Measurements from ENCODE around the gene PKIG. TPM values are rescaled to one million over a fixed set of nuclear protein-coding genes. Genes with fewer than 3 reads are reported as not detected.

The PKIG gene
- total and polyA plus RNA-seq, 10 of the 15 experiments (the other 5 are each of a cell fraction or from before 2014, with no cell fraction given), result 5.7 to 82.3 (median 39.7) TPM

- TF ChIP-seq, protein P1, sequence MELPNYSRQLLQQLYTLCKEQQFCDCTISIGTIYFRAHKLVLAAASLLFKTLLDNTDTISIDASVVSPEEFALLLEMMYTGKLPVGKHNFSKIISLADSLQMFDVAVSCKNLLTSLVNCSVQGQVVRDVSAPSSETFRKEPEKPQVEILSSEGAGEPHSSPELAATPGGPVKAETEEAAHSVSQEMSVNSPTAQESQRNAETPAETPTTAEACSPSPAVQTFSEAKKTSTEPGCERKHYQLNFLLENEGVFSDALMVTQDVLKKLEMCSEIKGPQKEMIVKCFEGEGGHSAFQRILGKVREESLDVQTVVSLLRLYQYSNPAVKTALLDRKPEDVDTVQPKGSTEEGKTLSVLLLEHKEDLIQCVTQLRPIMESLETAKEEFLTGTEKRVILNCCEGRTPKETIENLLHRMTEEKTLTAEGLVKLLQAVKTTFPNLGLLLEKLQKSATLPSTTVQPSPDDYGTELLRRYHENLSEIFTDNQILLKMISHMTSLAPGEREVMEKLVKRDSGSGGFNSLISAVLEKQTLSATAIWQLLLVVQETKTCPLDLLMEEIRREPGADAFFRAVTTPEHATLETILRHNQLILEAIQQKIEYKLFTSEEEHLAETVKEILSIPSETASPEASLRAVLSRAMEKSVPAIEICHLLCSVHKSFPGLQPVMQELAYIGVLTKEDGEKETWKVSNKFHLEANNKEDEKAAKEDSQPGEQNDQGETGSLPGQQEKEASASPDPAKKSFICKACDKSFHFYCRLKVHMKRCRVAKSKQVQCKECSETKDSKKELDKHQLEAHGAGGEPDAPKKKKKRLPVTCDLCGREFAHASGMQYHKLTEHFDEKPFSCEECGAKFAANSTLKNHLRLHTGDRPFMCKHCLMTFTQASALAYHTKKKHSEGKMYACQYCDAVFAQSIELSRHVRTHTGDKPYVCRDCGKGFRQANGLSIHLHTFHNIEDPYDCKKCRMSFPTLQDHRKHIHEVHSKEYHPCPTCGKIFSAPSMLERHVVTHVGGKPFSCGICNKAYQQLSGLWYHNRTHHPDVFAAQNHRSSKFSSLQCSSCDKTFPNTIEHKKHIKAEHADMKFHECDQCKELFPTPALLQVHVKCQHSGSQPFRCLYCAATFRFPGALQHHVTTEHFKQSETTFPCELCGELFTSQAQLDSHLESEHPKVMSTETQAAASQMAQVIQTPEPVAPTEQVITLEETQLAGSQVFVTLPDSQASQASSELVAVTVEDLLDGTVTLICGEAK (IDR thresholded peaks at IDR 0.05; ENCODE audit: borderline replicate concordance), result no peak
- TF ChIP-seq CREM (IDR thresholded peaks at IDR 0.05; ENCODE audit: low read depth) (peak; percentile 47), MTA2 (IDR thresholded peaks at IDR 0.05; ENCODE audit: low read depth) (peak; percentile 52), POU2F2 (IDR thresholded peaks at IDR 0.05; ENCODE audit: borderline replicate concordance, low read depth, low read length) (peak; percentile 40; the same call in 1 of the 3 replicates), SUZ12 (IDR thresholded peaks at IDR 0.05; ENCODE audit: unreplicated experiment) (no peak), FOXK2 (IDR thresholded peaks at IDR 0.05) (no peak), BMI1 (IDR thresholded peaks at IDR 0.05; ENCODE audit: borderline replicate concordance) (no peak), ASH2L (IDR thresholded peaks at IDR 0.05; ENCODE audit: borderline replicate concordance, low read depth) (no peak), SMAD1 (IDR thresholded peaks at IDR 0.05; ENCODE audit: low read depth, partially characterized antibody) (no peak), IRF4 (IDR thresholded peaks at IDR 0.05; ENCODE audit: low read depth, low read length) (no peak; the same call in 1 of the 2 replicates), ATF7 (IDR thresholded peaks at IDR 0.05; ENCODE audit: low read depth) (no peak), PRDM15 (CRISPR knock-in tag; IDR thresholded peaks at IDR 0.05) (no peak), TCF12 (IDR thresholded peaks at IDR 0.05; ENCODE audit: low read depth, low read length) (peak; percentile 99), TAF1 (IDR thresholded peaks at IDR 0.05; ENCODE audit: borderline replicate concordance, low read depth, low read length) (no peak), IKZF1 (conservative IDR thresholded peaks at IDR 0.05) (peak; percentile 92)
- TF ChIP-seq, protein P2, sequence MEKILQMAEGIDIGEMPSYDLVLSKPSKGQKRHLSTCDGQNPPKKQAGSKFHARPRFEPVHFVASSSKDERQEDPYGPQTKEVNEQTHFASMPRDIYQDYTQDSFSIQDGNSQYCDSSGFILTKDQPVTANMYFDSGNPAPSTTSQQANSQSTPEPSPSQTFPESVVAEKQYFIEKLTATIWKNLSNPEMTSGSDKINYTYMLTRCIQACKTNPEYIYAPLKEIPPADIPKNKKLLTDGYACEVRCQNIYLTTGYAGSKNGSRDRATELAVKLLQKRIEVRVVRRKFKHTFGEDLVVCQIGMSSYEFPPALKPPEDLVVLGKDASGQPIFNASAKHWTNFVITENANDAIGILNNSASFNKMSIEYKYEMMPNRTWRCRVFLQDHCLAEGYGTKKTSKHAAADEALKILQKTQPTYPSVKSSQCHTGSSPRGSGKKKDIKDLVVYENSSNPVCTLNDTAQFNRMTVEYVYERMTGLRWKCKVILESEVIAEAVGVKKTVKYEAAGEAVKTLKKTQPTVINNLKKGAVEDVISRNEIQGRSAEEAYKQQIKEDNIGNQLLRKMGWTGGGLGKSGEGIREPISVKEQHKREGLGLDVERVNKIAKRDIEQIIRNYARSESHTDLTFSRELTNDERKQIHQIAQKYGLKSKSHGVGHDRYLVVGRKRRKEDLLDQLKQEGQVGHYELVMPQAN (conservative IDR thresholded peaks at IDR 0.05), result no peak
- TF ChIP-seq, protein P3, sequence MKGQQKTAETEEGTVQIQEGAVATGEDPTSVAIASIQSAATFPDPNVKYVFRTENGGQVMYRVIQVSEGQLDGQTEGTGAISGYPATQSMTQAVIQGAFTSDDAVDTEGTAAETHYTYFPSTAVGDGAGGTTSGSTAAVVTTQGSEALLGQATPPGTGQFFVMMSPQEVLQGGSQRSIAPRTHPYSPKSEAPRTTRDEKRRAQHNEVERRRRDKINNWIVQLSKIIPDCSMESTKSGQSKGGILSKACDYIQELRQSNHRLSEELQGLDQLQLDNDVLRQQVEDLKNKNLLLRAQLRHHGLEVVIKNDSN (IDR thresholded peaks at IDR 0.05; ENCODE audit: borderline replicate concordance, extremely low read length, insufficient read depth, low read depth, low read length), result no peak
Observed at GRCh38 chr20:44646023-44646640, 63.8 kb downstream of the PKIG start (continued).
